ENCODE measurements around the gene HMGB2. TPM values are rescaled to one million over a fixed set of nuclear protein-coding genes. Genes with fewer than 3 reads are reported as not detected.

HMGB2 gene
- total RNA-seq, 1 donor from 2014 or later, result 43.4 TPM

DNA sequence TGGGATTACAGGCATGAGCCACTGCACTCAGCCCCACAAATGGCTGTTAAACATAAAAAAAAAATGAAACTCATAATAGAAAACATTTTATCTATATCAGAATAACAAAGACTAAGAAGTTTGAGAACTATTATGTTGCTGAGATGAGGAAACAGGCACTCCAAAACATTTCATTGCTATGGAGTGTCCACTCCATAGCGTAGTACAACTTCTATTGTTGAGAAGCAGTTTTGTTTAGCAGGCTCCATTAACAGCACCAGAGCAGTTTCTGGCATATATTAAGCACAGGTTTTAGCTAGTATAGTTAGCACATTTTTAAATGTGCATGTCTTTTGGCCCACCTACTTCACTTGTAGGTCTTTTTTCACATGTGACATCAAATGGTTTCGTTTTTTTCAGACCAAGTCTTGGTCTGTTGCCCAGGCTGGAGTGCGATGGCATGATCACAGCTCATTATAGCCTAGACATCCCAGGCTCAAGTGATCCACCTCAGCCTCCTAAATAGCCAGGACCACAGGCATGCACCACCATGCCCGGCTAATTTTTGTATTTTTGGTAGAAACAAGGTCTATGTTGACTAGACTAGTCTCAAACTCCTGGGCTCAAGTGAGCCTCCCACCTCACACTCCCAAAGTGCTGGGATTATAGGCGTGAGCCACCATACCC is 5.8 kb downstream of the HMGB2 start:
- intact Hi-C loops (cut with DNase I), result no loop called here
- no peak for DNase-seq
- peak; percentile 41 for ATAC-seq

DNA sequence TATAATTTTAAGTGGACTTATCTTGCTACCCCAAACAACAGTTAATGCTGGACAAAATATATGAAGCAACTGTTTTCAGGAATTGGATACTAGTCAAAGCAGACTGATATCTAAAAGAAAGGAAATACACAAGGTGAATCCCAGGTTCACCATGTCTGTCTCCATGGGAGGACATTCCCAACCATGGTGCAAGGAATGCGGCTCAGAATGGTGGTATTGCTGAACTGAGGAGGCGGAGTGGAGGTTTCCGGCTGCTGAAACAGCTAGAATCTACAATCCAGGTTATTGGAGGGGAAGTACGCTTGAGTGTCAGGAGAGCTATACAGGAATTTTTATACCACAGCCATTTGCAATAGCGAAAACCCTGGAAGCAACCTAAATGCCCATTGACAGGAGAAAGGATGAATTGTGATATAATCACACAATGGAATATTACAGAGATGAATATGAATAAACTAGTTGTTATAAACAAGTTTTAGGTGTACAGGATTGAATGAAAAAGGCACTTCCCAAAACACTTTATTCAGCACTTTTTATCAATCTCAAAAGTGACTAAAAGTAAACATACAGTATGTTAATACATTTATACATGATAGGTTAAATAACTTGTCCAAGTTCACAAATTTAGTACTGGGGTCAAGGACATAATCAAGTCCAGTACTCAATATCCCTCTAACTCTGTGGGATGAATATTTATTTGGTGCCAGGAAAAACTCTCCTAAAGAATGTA is 9.0 kb downstream of the HMGB2 start:
- no peaks in the 10 kb centered on the region for H3K4me1 ChIP-seq
- H3K27me3 ChIP-seq, result no peaks in the 10 kb centered on the region
- H3K36me3 ChIP-seq, result peaks cover 38% of the 10 kb centered on the region
- TF ChIP-seq, protein P1, sequence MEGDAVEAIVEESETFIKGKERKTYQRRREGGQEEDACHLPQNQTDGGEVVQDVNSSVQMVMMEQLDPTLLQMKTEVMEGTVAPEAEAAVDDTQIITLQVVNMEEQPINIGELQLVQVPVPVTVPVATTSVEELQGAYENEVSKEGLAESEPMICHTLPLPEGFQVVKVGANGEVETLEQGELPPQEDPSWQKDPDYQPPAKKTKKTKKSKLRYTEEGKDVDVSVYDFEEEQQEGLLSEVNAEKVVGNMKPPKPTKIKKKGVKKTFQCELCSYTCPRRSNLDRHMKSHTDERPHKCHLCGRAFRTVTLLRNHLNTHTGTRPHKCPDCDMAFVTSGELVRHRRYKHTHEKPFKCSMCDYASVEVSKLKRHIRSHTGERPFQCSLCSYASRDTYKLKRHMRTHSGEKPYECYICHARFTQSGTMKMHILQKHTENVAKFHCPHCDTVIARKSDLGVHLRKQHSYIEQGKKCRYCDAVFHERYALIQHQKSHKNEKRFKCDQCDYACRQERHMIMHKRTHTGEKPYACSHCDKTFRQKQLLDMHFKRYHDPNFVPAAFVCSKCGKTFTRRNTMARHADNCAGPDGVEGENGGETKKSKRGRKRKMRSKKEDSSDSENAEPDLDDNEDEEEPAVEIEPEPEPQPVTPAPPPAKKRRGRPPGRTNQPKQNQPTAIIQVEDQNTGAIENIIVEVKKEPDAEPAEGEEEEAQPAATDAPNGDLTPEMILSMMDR (IDR thresholded peaks at IDR 0.05), result no peak
- H3K9me3 ChIP-seq, result no peaks in the 10 kb centered on the region
- intact Hi-C loops (cut with DNase I), result no loop called here
- ATAC-seq (no peak), DNase-seq (no peak)
- no peak overlapping the region for H3K27ac ChIP-seq
- H3K4me3 ChIP-seq, result no peak overlapping the region

More for the DNA sequence above, 5.8 kb downstream of the HMGB2 start:
- Histone ChIP-seq H3K9me3 (no peaks in the 10 kb centered on the region), H3K36me3 (peaks cover 55% of the 10 kb centered on the region), H3K4me3 (no peak overlapping the region), H3K27ac (no peak overlapping the region), H3K27me3 (no peaks in the 10 kb centered on the region), H3K4me1 (peaks cover 18% of the 10 kb centered on the region)
- TF ChIP-seq, protein P1 (IDR thresholded peaks at IDR 0.05), result no peak

DNA sequence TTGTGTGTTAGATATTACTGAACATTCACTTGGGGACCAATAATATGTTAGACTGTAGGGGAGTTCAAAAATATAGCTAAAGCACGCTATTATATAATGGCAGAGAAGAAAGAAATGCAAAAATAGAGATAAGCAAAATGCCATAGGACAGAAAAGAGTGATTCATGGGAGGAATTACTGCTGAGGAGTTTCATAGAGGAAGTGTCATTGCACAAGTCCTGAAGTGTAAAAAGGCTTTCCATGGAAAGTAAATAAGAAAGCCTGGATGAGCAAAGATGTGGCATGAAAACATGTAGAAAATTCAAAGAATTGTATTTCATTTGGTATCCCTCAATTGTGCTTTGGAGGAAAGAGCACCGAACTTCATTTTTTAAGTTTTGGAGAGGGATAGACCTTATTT is 14.5 kb downstream of the HMGB2 start:
- Histone ChIP-seq H3K9me3 (no peaks in the 10 kb centered on the region), H3K27me3 (no peaks in the 10 kb centered on the region), H3K4me1 (no peaks in the 10 kb centered on the region), H3K27ac (no peak overlapping the region), H3K36me3 (peaks cover 25% of the 10 kb centered on the region), H3K4me3 (no peak overlapping the region)
- ATAC-seq (no peak), DNase-seq (no peak)
- TF ChIP-seq, protein P1 (IDR thresholded peaks at IDR 0.05), result no peak
- intact Hi-C loops (cut with DNase I), result loop anchor here (5.0 kb wide), 1 partner anchor 98 kb away; no protein-coding TSS in a partner anchor

GRCh38 chr4:173318648-173319211 is 15.4 kb downstream of the HMGB2 start:
- intact Hi-C loops (cut with DNase I), result loop anchor here (5.0 kb wide), 1 partner anchor 99 kb away; no protein-coding TSS in a partner anchor
- H3K9me3 ChIP-seq, result no peaks in the 10 kb centered on the region
- peaks cover 27% of the 10 kb centered on the region for H3K36me3 ChIP-seq
- DNase-seq (no peak), ATAC-seq (peak; percentile 62)
- no peaks in the 10 kb centered on the region for H3K27me3 ChIP-seq
- H3K4me3 ChIP-seq, result no peak overlapping the region
- no peaks in the 10 kb centered on the region for H3K4me1 ChIP-seq
- TF ChIP-seq, protein P1 (IDR thresholded peaks at IDR 0.05), result peak; percentile 51
- no peak overlapping the region for H3K27ac ChIP-seq

DNA sequence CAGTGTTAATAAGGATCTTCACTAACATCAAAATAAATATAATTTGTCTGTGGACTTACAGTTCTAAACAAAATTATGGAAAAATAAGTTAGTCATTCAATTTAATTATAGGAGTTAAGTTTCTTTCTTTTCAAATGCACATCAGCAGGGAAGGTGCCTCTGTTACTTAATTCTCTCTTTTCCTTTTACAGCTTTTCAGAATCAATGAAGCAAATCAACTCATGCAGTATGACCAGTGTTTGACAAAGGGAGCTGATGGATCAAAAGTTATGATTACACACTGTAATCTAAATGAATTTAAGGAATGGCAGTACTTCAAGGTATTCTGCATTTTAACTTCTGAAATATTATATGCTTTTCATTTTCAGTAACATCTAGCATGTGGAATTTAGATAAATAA is 15.9 kb downstream of the HMGB2 start:
- Histone ChIP-seq H3K27me3 (no peaks in the 10 kb centered on the region), H3K9me3 (no peaks in the 10 kb centered on the region), H3K4me1 (no peaks in the 10 kb centered on the region), H3K4me3 (no peak overlapping the region), H3K36me3 (peaks cover 27% of the 10 kb centered on the region), H3K27ac (no peak overlapping the region)
- TF ChIP-seq, protein P1 (IDR thresholded peaks at IDR 0.05), result no peak
- intact Hi-C loops (cut with DNase I), result loop anchor here (5.0 kb wide), 1 partner anchor 99 kb away; no protein-coding TSS in a partner anchor
- no peak for DNase-seq
- no peak for ATAC-seq
